HL-60/S4 treated with phorbol 12-myristate 13-acetate at 8.2 ng/mL for 4 days and 3 days (cell line): ENCODE data around the gene OR10H5.

ENCODE experiments used
- in situ Hi-C: fragments of 300-500 bp; cut with MboI; formaldehyde crosslinking; loops from 2 replicates; pipeline ENCODE4 v1.15.0; 2022; ENCODE audit warnings: low sequenced_read_pairs

The OR10H5 gene

DNA sequence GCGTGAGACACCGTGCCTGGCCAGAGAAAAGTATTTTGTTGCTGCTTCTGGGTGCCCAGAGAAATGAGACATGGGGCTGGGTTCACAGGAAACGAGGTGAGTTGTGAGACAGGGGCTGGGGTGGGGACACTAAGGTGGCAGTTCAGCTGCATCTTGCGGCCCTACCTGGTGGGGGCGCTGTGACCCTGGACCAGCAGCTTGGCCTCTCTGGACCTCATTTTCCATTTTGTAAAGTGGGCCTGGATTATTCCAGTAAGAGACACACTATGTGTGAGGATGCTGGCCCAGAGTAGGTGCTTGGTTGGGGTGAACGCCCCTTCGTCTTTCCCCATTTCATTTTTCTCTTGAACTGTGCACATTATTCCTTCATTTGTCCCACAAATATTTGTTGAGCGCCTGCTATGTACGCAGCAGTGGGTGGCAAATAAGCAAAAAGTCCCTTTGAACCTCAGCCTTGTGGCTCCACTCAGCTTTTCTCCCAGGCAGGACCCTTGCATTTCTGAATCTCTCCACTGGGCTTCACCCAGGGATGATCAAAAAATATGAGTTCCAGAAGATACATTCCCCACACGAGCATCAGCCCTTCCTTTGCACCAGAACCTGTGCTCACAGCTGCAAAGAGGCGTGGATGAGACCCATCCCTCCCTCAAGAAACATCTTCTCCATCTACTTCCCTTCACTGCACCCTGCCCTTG is 54.6 kb downstream of the OR10H5 start:
- in situ Hi-C loops: loop anchor here (25.0 kb wide), 1 partner anchor 345 kb away; the partner anchor contains the start of genes AP1M1 and FAM32A

DNA sequence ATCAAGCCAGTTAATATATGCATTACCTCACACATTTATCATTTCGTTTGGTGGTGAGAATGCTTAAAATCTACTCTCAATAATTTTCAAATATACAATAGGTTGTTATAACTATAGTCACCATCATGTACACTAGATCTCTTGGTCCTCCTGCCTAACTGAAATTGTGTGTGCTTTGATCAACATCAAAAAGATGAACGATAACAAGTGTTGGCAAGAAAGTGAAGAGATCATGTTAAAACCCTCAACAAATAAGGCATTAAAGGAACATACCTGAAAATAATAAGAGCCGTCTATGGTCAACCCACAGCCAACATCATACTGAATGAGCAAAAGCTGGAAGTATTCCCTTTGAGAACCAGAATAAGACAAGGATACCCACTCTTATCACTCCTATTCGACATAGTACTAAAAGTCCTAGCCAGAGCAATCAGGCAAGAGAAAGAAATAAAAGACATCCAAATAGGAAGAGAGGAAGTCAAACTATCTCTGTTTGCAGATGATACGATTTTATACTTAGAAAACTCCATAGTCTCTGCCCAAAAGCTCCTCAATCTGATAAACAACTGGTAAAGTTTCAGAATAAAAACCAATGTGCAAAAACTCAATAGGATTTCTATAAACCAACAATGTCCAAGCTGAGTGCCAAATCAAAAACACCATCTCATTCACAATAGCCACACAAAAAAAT is 55.9 kb downstream of the OR10H5 start:
- in situ Hi-C loops: loop anchor here (25.0 kb wide), 1 partner anchor 344 kb away; the partner anchor contains the start of genes AP1M1 and FAM32A

DNA sequence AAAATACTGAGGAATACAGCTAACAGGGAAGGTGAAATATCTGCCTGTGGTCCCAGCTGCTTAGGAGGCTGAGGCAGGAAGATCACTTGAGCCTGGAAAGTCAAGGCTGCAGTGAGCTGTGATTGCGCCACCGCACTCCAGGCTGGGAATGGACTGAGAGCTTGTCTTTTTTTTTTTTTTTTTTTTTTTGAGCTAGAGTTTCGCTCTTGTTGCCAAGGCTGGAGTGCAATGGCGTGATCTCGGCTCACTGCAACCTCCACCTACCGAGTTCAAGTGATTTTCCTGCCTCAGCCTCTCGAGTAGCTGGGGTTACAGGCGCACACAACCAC is 56.4 kb downstream of the OR10H5 start:
- in situ Hi-C loops: loop anchor here (25.0 kb wide), 1 partner anchor 343 kb away; the partner anchor contains the start of genes AP1M1 and FAM32A

DNA sequence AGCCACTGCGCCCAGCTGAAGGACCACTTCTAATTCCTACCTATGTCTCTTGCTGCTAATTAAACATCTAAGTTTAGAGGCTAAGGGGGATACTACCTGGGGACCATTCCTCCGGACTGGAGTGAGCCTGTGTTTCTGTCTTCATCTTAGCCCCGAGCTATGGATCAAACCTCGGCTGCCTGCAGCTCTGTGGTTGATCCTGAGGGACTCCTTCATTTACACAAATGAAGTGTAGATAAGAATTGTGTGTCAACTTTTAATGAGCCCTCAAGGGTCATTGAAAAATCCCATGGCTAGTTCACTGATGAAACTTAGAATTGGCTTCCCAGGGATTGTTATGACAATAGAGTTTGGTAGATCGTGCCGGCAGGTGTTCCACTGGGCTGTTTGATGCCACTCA is 59.5 kb downstream of the OR10H5 start:
- in situ Hi-C loops: loop anchor here (25.0 kb wide), 1 partner anchor 340 kb away; the partner anchor contains the start of genes AP1M1 and FAM32A

DNA sequence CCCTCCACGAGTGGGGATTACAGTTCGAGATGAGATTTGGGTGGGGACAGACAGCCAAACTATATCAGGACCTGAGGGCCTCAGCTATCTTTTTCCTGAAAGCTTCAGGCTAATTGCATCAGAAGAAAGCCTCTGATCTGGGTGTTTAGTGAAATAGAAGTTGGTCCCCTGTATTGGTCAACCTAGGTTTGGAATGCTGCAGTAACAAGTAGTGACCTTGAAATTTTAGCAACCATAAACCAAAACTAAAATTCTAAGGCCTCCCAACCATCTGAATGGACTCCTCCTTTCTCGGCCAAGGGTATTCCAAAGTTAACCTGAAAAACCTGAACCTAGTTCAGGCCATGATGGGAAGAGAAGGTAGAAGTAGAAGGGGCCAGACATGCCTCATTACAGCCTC is 62.9 kb downstream of the OR10H5 start:
- in situ Hi-C loops: no loop called here
